HL-60/S4 treated with phorbol 12-myristate 13-acetate at 8.2 ng/mL for 4 days and 3 days (cell line): ENCODE data around the gene FDX1.

Experiments
- in situ Hi-C: fragments of 300-500 bp; cut with MboI; formaldehyde crosslinking; loops from 2 replicates; pipeline ENCODE4 v1.15.0; 2022; ENCODE audit warnings: low sequenced_read_pairs

FDX1 gene

DNA sequence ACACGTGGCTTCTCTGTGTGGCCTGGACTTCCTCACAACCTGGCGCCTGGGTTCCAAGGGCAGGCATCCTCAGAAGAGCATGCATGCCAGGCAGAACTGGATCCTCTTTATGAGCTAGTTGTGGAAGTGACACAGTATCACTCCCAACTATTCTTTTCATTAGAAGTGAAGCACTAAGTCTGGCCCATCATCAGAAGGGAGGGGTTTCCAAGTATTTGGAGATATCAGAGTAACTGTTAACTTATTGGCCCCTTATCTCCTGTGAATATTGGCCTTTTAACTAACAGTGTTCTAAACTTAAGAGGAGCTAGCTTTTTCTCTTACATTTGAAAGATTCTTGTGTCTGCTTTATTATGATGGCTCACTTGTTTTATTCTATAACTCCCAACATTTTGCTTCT, 35.5 kb downstream of the FDX1 start:
- in situ Hi-C loops, result loop anchor here (25.0 kb wide), 1 partner anchor 772 kb away; the partner anchor contains the start of gene POU2AF2

DNA sequence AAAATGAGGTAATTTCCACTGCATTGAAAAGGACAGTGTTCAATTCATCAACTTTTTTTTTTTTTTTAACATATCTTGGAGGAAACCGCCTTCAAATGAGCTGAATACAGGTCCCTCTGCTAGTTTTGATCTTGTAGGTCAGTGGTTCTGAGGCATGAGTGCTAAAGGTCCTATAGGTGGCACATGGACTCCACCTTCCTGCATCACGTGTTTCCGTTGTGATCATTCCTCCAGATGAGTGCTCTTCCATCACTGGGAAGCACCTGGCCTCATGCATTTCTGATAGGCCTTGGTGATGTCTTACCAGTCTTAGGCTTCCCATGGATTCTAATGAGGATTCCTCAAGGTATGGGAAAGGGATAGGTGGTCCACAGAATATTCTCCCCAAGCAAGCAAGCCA, 37.8 kb downstream of the FDX1 start:
- in situ Hi-C loops, result loop anchor here (25.0 kb wide), 1 partner anchor 770 kb away; the partner anchor contains the start of gene POU2AF2

DNA sequence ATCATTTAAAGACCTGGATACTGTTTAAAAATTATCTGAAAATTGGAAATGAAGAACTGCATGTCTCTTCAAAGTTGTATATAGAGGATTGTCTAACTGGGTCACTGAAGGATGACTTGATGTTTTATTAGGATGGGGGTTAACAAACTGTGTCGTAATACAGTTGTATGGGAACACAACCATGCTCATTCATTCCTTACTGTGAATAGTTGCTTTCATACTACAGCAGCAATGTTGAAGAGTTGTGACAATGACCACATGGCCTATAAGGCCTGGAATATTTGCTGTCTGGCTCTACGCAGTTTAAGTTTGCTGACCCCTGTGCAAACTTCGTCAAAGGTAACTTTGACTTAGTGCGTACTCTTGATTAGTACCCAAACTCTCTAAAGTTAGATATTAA, 38.4 kb downstream of the FDX1 start:
- in situ Hi-C loops, result loop anchor here (25.0 kb wide), 1 partner anchor 769 kb away; the partner anchor contains the start of gene POU2AF2

DNA sequence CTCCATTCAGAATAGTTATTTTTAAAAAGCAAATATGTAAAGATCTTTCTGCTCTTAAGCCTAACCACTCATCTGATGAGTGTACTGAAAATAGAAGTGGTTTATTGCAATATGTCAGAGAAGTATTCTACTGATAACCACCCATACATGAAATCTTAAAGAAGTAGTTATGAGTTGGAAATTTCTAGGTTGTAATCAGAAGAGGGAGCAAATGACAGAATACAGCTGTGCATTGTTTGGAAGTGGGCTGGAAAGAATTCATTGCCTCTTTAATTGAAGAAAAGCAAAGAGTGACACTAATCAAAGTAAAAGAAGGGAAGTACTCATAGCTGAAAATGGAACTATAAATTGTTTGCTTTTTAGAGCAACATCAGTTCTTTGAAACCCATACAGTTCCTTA, 39.4 kb downstream of the FDX1 start:
- in situ Hi-C loops, result loop anchor here (25.0 kb wide), 1 partner anchor 768 kb away; the partner anchor contains the start of gene POU2AF2

DNA sequence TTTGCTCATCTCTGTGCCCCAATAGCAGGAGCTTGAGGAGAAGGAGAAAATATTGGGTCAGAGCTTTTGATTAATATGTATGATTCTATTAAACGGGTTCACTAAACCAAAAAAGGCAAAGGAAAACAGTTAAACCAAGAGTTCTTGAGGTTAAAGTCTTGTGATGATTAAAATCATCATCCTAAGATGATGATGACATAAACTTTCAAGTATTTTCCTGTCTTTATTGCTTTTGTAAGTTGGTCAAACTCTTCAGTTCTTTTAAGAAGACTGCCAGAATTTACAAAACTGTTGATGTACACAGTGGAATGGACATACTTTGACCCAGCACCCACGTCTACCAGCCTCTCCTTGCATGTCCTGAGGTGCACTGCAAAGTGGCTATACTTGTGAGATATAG, 41.0 kb downstream of the FDX1 start:
- in situ Hi-C loops, result loop anchor here (25.0 kb wide), 1 partner anchor 767 kb away; the partner anchor contains the start of gene POU2AF2

DNA sequence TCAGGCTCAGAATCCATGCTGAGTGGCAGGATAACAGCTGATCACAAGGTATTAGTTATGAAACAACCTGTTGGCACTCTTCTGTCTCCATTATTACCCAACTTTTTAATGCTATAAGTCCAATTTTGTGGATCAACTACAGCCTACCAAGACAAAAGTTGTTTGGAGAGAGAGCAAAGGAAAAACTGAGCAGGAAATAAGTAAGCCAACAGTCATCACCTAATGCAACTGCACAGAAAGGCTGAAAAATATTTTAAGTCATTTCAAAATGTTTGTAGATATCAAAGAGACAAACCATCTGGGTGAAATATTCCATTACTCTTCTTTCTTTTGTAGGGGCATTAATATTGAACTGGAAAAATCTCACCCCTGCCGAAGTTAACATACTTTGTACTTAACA, 41.6 kb downstream of the FDX1 start:
- in situ Hi-C loops, result loop anchor here (25.0 kb wide), 1 partner anchor 766 kb away; the partner anchor contains the start of gene POU2AF2

DNA sequence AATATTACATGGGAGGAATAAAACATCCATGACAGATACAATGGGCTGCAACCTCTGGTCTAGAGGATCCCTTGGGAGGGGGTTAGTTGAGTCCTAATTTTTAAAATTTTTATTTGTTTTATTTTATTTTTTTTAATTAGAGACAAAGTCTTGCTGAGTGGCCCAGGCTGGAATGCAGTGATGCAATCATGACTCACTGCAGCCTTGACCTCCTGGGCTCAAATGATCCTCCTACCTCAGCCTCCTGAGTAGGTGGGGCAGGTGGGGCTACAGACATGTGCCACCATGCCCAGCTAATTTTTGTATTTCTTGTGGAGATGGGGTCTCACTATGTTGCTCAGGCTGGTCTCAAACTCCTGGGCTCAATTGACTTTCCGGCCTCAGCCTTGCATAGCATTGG, 43.1 kb downstream of the FDX1 start:
- in situ Hi-C loops, result loop anchor here (25.0 kb wide), 1 partner anchor 764 kb away; the partner anchor contains the start of gene POU2AF2

DNA sequence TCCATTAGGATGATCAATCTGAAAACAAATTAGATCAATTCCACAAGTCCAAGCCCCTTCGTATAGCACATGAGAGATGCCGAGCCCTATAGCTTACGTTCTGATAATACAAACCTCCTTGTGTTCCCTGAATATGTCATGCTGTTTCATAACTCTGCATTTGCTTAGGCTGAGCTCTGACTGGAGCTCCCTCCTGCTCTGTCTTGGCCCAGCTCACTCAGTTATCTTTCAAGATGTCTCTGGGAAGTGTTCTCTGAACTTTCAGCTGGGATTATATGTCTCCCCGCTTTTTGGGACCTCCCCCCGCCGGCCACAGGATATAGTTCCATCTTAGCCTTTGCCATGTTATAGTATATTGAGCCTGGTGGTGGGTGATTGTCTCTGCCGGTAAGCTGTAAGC, 44.0 kb downstream of the FDX1 start:
- in situ Hi-C loops, result loop anchor here (25.0 kb wide), 1 partner anchor 764 kb away; the partner anchor contains the start of gene POU2AF2

DNA sequence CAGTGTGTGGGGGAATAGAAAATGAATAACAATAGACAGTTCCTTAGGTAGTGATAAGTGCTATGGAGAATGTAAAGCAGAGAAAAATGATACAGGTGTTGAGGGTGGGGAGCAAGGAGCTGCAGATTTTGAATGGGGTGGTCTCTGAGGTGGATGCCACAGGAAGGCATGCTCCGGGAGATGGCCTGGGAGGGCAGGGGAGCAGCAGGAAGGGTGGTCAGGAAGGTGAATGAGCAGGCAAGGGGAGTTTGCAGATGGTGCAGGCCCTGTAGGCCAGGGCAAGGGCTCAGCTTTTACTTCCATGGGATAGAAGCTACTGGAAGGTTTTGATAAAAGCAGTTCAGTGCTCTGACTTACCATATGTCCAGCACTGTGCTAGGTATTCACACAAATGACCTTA, 44.8 kb downstream of the FDX1 start:
- in situ Hi-C loops, result loop anchor here (25.0 kb wide), 1 partner anchor 763 kb away; the partner anchor contains the start of gene POU2AF2

DNA sequence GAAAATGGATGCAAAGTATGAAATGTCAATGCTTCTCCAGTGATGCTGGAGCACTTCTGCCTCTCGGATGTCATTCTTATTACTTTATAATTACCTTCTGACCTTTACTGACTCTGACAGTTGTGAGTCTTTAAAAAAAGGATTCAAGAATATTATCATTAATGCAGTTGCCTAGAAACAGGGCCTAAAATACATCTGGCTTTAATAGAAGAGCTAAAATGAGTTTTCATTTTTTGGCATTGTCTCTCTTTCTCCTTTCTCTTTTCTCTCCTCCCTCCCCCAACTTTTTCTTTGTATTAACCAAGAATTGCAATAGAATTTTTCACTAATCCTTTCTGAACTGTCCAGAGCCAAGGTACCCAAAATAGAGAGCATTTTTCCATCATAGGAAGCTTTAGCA, 45.9 kb downstream of the FDX1 start:
- in situ Hi-C loops, result no loop called here

DNA sequence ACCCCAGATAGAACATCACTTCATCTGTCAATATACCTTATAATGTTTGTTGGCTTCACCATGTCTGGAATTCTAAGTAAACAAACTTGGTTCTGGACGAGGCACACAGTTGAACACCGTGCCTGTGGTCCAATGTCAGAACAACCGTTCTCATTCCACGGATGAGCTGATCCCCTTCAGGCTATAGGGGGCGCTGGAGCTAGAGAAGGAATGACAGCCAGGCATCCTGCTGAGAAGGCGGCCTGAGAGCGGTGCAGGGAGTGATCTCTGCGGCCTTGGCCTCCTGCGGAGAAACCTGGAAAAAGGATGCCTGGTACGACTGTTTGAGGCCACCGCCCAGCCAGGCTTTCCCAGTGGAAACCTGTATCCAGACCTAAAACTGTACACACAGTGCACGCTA, 48.7 kb downstream of the FDX1 start:
- in situ Hi-C loops, result no loop called here

DNA sequence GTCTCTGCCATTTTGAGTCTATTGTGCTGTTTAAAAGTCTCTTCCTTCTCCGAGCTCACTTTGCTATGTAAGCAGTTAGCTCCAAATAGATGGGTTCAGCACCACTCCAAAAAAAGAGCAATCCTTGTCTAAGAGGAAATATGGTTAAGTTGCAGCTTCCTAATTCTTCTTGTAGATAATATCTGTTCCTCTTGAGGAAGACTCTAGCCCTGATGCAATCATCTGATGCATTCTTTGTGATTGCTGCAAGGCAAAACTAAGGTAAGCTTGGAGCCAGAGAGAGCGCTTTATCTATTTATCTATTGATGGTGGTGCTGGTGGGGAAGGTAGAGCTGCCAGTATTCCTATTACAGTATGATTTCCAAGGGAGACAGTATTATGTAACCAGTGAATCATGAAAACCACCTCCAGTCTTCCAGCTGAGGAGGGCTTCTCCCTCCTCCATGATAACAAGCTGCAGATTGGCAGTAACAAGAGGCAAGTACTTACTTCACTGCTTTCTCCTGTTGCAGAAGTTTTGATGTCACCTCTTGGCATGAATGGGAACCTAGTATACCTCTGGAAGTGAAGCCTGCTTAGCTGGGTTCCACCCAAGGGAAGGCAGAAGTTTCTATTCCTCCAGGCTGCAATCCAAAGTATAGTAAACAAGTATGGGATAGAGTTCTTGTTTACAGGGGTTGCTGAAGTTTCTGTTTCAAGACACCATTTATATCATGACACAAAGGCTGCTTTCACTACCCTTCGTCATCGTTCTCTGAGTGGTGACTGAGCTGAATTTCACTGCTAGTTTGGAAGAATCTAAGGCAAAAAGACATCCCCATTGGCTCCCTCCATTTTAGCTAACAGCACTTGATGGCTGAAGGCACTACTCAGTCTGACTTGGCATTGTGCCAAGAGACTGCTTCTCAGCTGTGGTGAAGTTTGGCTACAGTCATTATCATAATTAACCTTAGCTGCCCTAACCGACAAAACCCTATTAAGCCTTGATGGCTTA, 49.7 kb downstream of the FDX1 start:
- in situ Hi-C loops, result no loop called here

DNA sequence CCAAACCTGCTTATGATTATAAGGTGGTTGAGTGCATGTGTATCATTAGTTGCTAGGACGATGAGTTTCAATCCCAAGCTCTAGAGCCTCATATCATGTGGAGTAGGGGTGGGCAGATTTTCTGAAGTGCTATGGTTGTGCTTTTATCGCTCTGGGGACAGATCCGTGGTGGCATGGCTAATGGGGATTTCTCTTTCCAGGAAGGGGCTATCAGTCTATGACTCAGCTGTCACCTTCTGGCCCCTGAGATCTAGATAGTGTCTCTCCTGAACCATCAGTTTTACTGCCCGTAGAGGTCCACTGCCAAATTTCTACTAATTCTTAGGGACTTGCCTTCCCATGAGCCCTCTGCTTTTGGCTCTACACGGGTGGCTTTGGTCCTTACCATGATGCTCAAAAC, 51.8 kb downstream of the FDX1 start:
- in situ Hi-C loops, result no loop called here

DNA sequence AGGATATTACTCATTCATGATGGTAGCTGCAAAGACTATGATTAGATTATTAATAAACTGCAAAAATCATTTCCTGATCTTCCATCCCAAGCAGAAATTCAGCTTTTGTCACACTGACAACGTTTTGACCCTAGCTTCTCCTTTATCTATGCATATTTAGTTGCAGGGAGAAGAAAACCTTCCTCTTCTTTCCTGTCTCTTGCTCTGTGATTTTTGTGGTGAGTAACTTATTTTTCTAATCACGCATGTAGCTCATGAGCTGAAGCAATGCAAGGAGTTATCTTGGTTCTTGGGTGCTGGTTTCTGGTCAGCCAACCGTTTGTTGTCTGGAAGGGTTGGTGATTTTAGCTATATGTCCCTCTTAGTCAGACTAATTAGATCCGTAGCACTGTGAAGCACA, 56.4 kb downstream of the FDX1 start:
- in situ Hi-C loops, result no loop called here

DNA sequence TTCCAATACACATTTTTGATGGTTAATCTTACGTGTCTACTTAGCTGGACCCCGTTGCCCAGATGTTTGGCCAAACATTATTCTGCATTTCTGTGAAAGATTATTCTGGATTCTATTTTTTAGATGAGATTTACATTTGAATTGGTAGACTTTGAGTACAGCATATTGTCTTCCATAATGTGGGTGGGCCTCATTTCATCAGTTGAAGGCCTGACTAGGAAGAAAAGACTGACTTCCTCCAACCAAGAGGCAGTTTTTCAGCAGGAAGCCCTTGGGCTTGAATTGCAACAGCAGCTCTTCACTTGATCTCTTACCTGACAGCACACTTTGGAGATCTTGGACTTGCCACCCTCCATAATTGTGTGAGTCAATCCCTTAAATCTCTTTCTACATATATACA, 58.7 kb downstream of the FDX1 start:
- in situ Hi-C loops, result no loop called here

DNA sequence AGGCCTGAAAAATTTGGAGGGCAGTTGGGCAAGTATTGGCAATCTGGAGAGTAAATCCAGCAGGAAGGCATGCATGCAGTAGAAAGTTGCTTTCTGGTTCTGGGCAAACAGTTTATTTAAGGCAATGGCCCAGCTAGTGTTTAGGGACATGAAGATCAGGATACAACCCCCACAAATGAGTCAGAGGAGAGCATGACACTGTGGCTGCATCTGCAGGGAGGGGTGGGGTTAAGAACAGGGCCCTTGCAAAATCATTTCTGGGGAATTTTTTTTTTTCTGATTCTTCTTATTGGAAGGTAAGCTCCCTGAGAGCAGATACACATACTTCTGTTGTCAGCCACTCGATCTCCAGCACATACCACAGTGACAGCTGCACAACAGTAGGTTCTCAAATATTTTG, 61.1 kb downstream of the FDX1 start:
- in situ Hi-C loops, result no loop called here

DNA sequence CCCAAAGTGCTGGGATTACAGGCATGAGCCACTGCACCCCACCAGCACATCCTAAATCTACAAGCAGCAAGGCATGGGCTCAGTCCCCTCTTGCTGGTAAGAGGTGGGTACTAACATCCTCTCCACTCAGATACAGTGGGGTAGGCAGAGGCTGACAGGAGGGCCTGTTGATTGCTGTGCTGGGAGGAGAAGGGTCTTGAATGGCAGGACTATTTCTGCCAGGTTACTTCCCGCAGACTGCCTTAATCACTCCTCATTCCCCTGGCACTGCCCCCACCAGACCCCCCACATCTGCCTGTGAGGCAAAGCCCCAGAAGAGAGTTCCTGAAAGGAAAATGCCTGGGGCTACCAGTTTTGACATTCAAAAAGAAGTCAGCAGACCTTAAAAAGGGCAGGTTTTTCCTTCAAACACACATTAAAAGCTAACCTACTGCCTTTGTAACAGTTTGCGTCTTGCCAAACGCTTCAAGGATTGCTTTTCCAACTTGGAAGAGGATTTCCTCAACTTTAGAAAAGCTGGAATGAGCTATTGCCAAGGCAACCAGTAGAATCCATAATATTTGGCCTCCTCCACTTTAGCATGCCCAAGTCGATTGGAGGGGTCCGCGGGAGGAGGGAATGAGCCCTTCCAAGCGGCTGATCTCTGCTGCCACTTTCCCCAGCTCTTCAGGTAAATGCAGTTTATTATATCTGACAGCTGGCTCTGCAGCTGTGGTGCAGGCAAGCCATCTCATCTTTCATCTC, 62.0 kb downstream of the FDX1 start:
- in situ Hi-C loops, result no loop called here

DNA sequence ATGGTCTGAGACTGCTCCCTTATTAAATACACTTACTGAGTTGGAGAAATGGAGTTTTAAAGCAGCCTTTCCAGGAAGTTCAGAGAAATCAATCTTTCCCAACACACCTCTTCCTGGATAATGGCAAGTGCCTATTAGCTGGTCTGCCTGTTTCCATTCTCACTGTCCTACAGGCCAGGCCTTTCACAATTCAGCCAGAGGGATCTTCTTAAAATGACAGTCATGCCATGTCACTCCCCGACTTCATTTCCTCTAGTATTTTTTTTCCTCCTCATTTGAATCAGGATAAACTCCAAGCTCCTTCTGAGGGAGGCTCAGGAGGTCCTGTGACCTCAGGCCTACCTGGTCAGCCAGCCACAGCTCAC, 62.6 kb downstream of the FDX1 start:
- in situ Hi-C loops, result no loop called here

DNA sequence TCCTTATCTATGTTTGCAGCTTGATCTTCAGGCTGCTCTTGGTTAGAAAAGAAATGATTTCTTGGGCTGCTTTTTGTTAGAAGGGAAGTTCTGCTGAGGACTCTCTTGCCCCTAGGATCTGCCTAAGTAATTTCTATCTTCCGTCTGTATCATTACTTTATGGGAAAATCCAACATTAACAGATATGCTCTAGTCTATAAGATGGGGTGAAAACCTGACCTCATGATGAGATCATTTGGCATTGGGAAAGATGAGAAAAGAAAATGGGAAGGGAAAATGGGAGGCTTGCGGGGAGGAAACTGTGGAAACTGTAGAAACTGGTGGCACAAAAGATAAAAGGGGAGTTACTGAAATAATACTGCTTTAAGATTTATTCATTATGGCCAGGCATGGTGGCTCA, 63.6 kb downstream of the FDX1 start:
- in situ Hi-C loops, result no loop called here

DNA sequence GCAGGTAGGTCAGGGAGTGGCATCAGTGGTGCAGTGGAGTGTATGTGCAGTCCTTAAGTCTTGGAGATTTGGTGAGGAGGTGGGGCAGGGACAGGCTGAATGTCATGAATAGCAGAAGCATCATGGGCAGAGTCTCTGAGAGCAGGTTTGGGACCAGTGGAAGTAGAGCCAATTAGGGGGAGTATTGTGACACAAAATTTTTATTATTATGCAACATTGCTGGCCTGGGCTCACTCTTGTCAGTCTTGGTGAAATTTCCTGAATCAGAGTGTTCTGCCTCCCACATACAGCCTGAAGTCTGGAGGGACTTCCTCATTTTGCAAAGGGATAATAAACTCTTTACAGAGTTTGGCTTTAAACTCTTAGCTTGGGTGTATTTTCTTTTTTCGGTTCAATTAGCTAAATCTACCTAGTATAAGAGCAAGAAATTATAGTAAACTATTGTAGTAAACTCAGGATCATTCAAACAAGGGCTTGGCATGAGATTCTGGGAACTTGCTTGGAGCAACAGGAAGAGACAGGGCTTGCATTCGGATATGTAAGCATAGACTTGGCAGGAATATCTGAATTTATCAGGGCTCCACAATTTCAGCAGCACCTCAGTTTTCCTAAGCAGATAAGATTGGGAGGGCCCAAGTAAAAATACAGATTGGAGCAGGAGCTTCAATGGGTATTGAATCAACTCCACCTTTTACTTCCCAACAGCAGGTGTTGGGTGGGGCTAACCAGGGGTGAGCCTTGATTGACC, 67.7 kb downstream of the FDX1 start:
- in situ Hi-C loops, result no loop called here

DNA sequence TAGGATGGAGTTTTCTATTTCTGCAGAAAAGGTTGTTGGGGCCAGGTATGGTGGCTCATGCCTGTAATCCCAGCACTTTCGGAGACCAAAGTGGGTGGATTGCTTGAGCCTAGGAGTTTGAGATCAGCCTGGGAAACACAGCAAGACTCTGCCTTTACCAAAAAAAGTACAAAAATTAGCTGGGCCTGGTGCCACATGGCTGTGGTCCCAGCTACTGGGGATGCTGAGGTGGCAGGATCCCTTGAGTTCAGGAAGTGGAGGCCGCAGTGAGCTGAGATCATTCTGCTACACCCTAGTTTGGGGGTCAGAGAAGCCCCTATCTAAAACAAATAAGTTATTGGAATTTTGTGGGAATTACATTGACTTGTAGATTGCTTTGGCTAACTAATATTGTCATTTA, 71.7 kb downstream of the FDX1 start:
- in situ Hi-C loops, result no loop called here
